ELF-1 (cell line): ENCODE results near the gene METTL23.
A peak's percentile ranks its signal among the peaks of the same experiment; 100 is the strongest.
"Not testable (repeated sequence)": the region's sequence is repeated elsewhere in the genome, so short reads cannot be mapped to it uniquely, and the experiment has no call there.

Experiments used
- DNase-seq: peaks from one replicate; pipeline ENCODE4 v3.0.0-alpha.2; 2016; ENCODE audit warnings: low read depth, low spot score

The METTL23 gene

DNA sequence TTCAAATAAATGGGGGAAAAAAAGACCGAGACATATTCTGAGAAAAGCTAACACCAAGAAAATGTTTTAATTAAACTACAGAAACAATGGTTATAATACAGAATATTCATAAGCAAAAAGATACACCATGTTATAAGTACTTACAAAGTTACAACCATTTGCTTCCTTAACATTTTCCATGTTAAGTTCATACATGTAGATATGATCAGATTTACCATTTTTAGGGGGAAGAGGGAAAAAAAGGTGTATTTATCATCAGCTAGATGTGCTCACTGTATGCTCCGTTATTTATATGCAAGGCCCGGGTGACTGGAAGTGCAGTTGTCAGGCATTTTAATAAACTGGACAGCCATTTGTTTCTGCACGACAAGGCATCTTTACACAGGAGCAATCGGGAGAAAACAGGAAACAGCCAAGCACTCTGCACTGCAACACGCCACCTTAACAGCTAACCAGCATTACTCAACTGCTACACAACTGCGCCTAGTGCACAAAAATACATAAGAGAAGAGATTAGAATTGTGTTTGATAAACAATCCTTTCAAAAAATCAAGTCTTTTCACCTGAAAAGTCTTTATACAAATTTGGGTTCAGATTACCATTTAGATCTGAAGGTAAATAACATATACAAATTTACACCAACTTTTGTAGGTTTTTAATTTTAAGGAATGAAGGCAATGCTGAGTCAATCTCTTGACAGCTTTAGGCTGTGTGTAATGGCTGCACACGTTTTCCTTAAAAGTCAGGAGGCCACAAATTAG lies 7.6 kb downstream of the METTL23 start:
- DNase-seq: no peak

DNA sequence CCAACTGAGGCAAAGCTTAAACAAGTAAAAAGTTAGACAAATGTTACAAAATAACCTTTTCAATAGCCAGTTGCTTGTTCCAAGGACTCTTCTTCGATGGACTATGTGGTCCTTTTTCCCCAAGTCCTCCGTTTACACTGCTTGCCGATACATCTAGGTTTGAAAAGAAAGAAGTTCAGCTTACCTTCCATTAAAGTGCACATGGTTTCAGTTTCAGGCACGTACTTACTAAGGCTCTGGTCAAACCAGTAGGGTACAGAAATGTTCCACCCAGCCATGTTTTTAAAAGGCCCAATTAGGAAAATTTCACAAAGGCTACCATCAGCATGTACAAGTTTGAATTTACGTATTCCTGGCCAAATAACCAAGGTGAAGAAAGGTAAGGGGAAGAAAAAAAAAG lies 8.4 kb downstream of the METTL23 start:
- no peak for DNase-seq

GRCh38 chr17:76735586-76736348 lies 9.1 kb downstream of the METTL23 start:
- DNase-seq: no peak

GRCh38 chr17:76736349-76737081 lies 9.9 kb downstream of the METTL23 start:
- peak; percentile 64 for DNase-seq

GRCh38 chr17:76737082-76737675 lies 10.5 kb downstream of the METTL23 start, which contains the start of gene SRSF2:
Gene SRSF2 (minus strand): TSS chr17:76737331. CDS start chr17:76737160, 171 bp downstream.
- peak; percentile 99 for DNase-seq

DNA sequence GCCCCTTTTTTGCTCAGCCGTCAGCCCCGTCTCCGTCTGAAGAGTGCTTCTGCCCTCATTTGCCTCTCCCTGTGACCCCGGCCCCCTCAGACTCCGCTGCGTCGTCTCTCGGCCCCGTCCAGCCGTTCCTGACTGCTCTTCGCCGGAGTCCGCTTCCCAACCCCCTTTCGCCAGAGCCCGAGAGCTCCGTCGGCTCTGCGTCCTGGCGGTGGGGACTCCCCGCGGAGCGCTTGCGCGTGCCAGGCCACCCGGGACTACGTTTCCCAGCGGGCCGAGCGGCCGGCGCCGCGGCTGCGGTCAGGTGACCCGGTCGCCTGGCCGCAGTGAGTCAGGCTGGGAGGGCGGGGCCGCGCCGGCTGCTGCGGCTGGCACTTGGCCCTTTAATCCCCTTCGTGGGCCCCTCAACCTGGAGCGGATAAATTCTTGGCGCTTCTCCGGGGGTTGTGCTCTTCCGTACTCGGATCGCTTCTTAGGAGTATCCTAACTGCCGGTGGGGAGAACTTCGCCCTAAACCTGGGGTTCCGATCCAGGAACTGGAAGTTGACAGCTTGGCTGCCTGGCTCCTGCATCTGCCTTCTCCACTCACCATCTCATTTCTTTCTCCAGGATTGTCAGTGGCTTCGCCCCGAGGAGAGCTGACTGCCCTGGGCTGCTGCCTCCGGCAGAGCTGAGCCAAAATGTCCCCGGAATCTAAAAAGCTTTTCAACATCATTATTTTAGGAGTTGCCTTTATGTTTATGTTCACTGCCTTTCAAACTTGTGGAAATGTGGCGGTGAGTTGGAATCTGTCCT lies 11.2 kb downstream of the METTL23 start, which contains the start of gene MFSD11:
TSS of gene MFSD11 (plus strand) at position 444 of the 792 bp plus-strand sequence. CDS start at position 678, 234 bp downstream.
- peak; percentile 97 for DNase-seq

DNA sequence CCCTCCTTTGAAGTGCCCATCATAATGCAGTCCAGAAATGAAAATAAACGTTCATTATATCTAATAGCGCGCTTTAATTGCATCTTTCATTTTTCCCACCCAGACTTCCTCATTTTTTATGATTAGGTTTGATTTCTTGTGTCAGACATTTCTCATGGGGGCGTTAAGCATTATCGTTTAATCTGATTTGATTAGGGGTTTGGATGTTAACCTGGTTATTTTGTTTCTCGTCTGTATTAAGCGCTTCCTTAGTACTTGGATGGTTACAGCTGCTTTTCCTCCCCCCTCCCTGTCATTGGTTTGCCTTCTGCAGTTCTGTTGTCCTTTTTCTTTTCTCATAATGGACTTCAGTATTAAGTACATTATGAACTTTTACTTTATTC lies 11.8 kb downstream of the METTL23 start:
- no peak for DNase-seq

- DNase-seq: not testable (repeated sequence)
Measured at GRCh38 chr17:76739568-76740115, 13.0 kb downstream of the METTL23 start.

DNA sequence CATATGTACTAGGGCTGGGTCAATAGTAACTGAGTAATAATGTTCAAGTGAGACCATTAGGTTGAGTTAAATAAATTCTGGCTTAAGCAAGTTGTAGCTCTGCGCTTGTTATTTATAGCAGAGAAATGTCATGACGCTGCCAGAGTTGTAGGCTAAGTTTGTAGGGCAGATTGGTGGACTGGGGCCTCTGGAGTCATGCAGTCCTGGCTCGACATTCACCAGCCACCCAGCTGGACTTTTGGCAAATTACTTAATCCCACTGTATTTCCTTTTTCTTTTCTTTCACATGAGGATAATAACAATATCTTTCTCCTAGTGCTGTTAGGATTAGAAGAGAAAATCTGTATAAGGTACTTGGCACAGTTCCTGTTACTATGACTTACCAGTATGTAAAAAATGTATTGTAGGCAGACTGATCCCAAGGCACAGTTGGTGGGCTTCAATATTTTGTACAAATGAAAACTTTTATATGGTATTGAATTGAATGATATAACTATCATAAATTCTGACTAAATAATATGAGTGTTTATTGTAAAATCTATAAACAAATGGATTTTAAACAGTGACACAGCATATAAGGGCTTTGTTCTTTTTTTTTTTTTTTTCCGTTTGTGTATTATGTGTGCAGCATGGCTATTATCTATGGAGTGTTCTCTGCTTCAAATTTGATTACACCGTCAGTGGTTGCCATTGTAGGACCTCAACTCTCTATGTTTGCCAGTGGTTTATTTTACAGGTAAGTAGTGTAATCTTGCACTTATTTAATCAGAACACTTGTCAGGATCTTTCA lies 13.9 kb downstream of the METTL23 start:
- no peak for DNase-seq

- no peak for DNase-seq
Measured at GRCh38 chr17:76742958-76743357, 16.3 kb downstream of the METTL23 start.

GRCh38 chr17:76744747-76745146 lies 18.1 kb downstream of the METTL23 start:
- DNase-seq: no peak

DNA sequence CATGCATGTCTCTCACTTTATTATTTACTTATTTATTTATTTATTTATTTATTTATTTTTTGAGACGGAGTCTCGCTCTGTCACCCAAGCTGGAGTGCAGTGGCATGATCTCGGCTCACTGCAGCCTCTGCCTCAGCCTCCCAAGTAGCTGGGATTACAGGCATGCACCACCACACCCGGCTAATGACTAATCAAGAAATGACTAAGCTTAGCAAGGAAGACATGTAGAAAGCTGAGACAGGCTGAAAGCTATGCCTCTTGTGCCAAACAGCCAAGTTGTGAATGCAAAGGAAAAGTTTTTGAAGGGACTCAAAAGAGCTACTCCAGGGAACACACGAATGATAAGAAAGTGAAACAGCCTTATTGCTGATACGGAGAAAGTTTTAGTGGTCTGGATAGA lies 19.1 kb downstream of the METTL23 start:
- not testable (repeated sequence) for DNase-seq

GRCh38 chr17:76747716-76748363 lies 21.2 kb downstream of the METTL23 start:
- no peak for DNase-seq

GRCh38 chr17:76748657-76749056 lies 22.0 kb downstream of the METTL23 start:
- no peak for DNase-seq

- no peak for DNase-seq
Measured at GRCh38 chr17:76751416-76751993, 24.9 kb downstream of the METTL23 start.

- no peak for DNase-seq
Measured at GRCh38 chr17:76752006-76752405, 25.4 kb downstream of the METTL23 start.

DNA sequence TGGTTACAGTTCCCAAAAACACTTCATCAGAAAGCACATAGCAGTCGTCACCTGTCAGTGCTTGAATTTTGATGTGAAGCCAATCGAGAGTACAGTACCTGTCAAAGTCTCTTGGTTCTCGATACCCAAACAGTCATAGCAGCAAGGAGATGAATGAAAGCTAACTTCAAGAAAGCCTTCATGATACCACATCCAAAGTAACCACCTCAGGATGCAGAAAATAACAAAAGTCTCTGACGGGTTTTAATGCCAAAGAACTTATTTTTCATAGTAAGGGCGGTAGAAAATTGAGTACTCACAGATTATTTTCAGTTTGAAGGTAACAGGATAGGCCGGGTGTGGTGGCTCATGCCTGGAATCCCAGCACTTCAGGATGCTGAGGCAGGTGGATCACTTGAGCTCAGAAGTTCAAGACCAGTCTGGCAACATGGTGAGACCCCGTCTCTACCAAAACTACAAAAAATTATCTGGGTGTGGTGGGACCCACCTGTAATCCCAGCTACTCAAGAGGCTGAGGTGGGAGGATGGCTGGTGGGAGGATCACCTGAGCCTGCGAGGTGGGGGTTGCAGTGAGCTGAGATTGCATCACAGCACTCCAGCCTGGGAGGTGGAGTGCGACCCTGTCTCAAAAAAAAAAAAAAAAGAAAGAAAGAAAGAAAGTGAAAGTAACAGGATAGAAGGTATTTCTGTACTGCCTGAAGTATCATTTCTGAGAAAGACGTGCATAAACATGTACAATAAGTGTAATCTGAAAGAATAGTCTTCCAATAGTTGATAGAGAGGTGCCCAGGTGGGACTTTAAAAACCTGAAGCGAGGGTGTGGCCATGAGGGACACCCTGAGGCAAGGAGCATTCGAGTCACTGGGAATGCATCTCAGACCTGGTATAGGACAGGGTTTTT lies 26.7 kb downstream of the METTL23 start:
- no peak for DNase-seq

GRCh38 chr17:76755285-76755684 lies 28.6 kb downstream of the METTL23 start:
- no peak for DNase-seq
